BLaER1 treated with 17β-estradiol and CSF1 and Interleukin-3, amounts not matched to agents 10 nM and 100 nM (cell line): ENCODE results near the gene FOXRED1.

Experiments
- H3K27ac ChIP-seq, 11 experiments: shearing (Covaris generic); formaldehyde crosslinking; 2 replicates each; pipeline ENCODE4 v1.8.1; 2022
- H3K27me3 ChIP-seq, 11 experiments: shearing (Covaris generic); formaldehyde crosslinking; 2 replicates each; pipeline ENCODE4 v1.8.1; 2022
- H3K36me3 ChIP-seq, 11 experiments: shearing (Covaris generic); formaldehyde crosslinking; 2 replicates each; pipeline ENCODE4 v1.8.1; 2022
- H3K4me1 ChIP-seq, 10 experiments: shearing (Covaris generic); formaldehyde crosslinking; 2 replicates each; pipeline ENCODE4 v1.8.1; 2022
- H3K4me2 ChIP-seq, 11 experiments: shearing (Covaris generic); formaldehyde crosslinking; 2 replicates each; pipeline ENCODE4 v1.8.1; 2022
- H3K4me3 ChIP-seq, 10 experiments: shearing (Covaris generic); formaldehyde crosslinking; 2 replicates each; pipeline ENCODE4 v1.8.1; 2022
- H3K9ac ChIP-seq, 11 experiments: shearing (Covaris generic); formaldehyde crosslinking; 2 replicates each; pipeline ENCODE4 v1.8.1; 2022
- H3K9me3 ChIP-seq, 11 experiments: shearing (Covaris generic); formaldehyde crosslinking; replicated peaks in 1 of 11; 2 replicates each; pipeline ENCODE4 v1.8.1; 2022
- H4K20me1 ChIP-seq, 11 experiments: shearing (Covaris generic); formaldehyde crosslinking; 2 replicates each; pipeline ENCODE4 v1.8.1; 2022
- Cebpa-rat ChIP-seq, 11 experiments: shearing (Covaris generic); IDR thresholded peaks; 2 replicates each; pipeline ENCODE4 v1.8.1; 2022

FOXRED1 gene

DNA sequence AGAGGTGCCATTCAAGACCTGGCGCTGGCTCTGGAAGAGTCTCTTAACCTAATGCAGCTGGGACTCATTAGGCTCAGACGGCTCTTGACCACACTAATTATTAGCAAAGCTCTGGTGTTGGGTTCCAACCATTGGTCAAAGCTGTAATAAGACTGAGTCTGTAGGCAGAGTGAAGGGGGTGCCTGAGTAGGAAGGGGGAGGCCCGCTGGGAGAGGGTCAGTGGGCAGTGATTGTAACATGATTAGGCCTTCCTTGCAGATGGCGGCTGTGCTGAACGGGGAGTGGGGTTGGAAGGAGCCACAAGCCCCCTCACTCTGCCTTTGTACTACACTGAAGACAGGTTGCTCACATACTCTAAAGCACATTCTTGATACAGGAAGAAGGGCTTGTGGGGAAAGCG is 5.5 kb upstream of the FOXRED1 start:
- H3K36me3 ChIP-seq, result peaks cover 70 to 92% (median 82%) of the 10 kb centered on the region in 11 experiments
- H3K4me3 ChIP-seq, result no peak overlapping the region
- H3K9ac ChIP-seq, result no peak overlapping the region
- no peak overlapping the region for H3K27ac ChIP-seq
- H4K20me1 ChIP-seq, result peaks cover 0 to 64% (median 35%) of the 10 kb centered on the region in 11 experiments; a peak in 16 of 22 replicates
- no peak for TF ChIP-seq Cebpa-rat (IDR thresholded peaks at IDR 0.05)
- no peaks in the 10 kb centered on the region for H3K27me3 ChIP-seq
- H3K4me1 ChIP-seq, result peaks cover 11 to 19% (median 14%) of the 10 kb centered on the region in 10 experiments
- H3K4me2 ChIP-seq, result no peak overlapping the region
- H3K9me3 ChIP-seq, result no peaks in the 10 kb centered on the region

DNA sequence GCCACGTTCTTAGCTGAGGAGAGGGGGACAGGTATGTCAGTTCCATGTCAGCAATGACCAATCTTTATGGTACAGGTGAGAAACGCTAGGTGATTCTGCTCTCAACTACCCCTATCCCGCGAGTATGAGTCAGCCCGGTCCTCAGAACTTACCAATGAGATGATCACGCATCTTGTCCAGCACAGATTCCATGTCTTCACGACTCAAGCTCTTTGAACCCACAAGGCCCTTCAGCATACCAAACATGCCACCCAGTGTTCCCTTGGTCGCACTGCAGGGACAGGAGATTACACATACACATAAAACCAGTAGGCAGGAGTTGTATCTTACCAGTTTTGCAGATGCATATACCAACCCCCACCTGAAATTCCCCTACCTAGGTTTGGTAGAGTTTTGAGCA is 3.1 kb upstream of the FOXRED1 start:
- no peak overlapping the region for H3K4me3 ChIP-seq
- no peak overlapping the region for H3K27ac ChIP-seq
- no peak overlapping the region for H3K4me2 ChIP-seq
- no peak overlapping the region for H3K9ac ChIP-seq
- H4K20me1 ChIP-seq, result peaks cover 0 to 64% (median 34%) of the 10 kb centered on the region in 11 experiments; a peak in 16 of 22 replicates
- H3K9me3 ChIP-seq, result no peaks in the 10 kb centered on the region
- H3K4me1 ChIP-seq, result peaks cover 23 to 34% (median 25%) of the 10 kb centered on the region in 10 experiments
- H3K27me3 ChIP-seq, result no peaks in the 10 kb centered on the region
- peaks cover 68 to 71% (median 69%) of the 10 kb centered on the region in 11 experiments for H3K36me3 ChIP-seq
- no peak for TF ChIP-seq Cebpa-rat (IDR thresholded peaks at IDR 0.05)

DNA sequence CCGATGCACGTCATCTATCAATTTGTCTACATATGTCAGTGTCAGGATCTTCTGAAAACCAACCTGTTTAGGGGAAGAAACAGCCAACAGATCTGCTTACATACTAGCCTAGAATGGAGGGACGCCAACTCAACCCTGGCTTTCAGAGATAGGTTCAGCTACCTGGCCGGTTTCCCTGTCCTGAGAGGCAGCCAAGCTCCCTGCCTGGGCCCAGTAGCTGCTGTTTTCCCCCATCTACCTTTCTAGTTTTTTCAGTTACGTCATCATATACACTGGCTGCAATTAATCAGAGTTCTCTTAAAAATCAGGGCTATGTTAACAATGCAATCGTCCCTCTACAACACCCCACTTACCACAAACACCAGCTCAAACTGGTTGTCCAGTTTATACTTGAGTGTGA is 1.3 kb upstream of the FOXRED1 start:
- peaks cover 23 to 35% (median 27%) of the 10 kb centered on the region in 10 experiments for H3K4me1 ChIP-seq
- H3K36me3 ChIP-seq, result peaks cover 55 to 71% (median 64%) of the 10 kb centered on the region in 11 experiments
- peak overlapping the region; percentile 83 to 95 (median 91) for H3K9ac ChIP-seq
- H4K20me1 ChIP-seq, result peaks cover 0 to 53% (median 25%) of the 10 kb centered on the region in 11 experiments; a peak in 16 of 22 replicates
- H3K27ac ChIP-seq, result peak overlapping the region; percentile 70 to 94 (median 91)
- H3K4me3 ChIP-seq, result peak overlapping the region; percentile 72 to 96 (median 87)
- no peaks in the 10 kb centered on the region for H3K27me3 ChIP-seq
- no peak for TF ChIP-seq Cebpa-rat (IDR thresholded peaks at IDR 0.05)
- H3K9me3 ChIP-seq, result no peaks in the 10 kb centered on the region
- peak overlapping the region; percentile 89 to 99 (median 97) for H3K4me2 ChIP-seq

DNA sequence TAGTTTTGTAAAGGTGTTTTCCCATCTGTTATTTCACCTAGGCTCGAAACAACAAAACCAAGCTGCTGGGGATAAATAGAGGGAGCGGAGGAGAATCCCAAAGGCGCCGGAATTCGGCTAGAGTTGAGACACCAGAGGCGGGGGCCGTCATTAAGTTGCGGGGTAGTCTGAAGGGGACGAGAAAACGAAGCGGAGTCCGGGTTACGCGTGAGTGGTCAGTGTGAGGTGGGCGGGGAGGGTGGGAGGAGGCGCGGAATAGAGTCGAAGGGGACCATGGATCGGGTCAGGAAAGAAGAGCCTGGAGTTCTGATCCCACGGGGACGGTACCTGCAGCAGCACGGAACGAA is 620 bp upstream of the FOXRED1 start:
- Histone ChIP-seq H3K4me3 (peak overlapping the region; percentile 72 to 96 (median 87)), H3K36me3 (peaks cover 55 to 71% (median 64%) of the 10 kb centered on the region in 11 experiments)

DNA sequence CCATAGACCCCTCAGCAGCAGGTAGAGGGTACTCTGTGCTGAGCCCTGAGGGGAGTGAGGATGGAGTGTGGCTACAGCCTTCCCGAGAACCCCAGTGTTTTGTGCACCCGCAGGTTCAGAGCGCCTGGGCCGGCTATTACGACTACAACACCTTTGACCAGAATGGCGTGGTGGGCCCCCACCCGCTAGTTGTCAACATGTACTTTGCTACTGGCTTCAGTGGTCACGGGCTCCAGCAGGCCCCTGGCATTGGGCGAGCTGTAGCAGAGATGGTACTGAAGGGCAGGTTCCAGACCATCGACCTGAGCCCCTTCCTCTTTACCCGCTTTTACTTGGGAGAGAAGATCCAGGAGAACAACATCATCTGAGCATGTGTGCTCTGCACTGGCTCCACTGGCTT is 8.4 kb downstream of the FOXRED1 start:
- Histone ChIP-seq H3K4me2 (no peak overlapping the region), H3K4me1 (peaks cover 26 to 32% (median 29%) of the 10 kb centered on the region in 10 experiments), H3K36me3 (peaks cover 50 to 77% (median 65%) of the 10 kb centered on the region in 11 experiments), H3K9me3 (no peaks in the 10 kb centered on the region), H3K27me3 (no peaks in the 10 kb centered on the region), H3K4me3 (no peak overlapping the region), H3K9ac (no peak overlapping the region), H3K27ac (no peak overlapping the region), H4K20me1 (no peaks in the 10 kb centered on the region)
- no peak for TF ChIP-seq Cebpa-rat (IDR thresholded peaks at IDR 0.05)

More for the DNA sequence above, 620 bp upstream of the FOXRED1 start:
- TF ChIP-seq Cebpa-rat (IDR thresholded peaks at IDR 0.05), result no peak
- peak overlapping the region; percentile 83 to 95 (median 91) for H3K9ac ChIP-seq
- no peaks in the 10 kb centered on the region for H3K9me3 ChIP-seq
- H3K27ac ChIP-seq, result peak overlapping the region; percentile 70 to 94 (median 91)
- no peaks in the 10 kb centered on the region for H3K27me3 ChIP-seq
- H4K20me1 ChIP-seq, result peaks cover 0 to 46% (median 18%) of the 10 kb centered on the region in 11 experiments; a peak in 16 of 22 replicates
- H3K4me1 ChIP-seq, result peaks cover 23 to 35% (median 27%) of the 10 kb centered on the region in 10 experiments
- peak overlapping the region; percentile 89 to 99 (median 97) for H3K4me2 ChIP-seq

DNA sequence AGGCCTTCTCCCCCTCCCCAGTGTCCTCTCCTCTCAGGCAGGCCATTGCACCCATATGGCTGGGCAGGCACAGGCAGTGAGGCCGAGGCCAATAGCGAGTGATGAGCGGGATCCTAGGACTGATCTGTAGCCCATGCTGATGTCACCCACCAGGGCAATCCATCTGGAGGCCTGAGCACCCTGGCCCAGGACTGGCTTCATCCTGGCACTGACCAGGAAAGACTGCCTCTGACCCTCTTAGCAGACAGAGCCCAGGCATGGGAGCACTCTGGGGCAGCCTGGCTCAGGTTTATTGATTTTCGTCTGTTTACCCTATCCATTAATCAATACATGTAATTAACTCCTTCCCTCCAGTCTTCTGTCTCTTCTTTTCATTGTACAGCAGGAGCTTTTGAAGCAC is 8.8 kb downstream of the FOXRED1 start:
- peaks cover 46 to 72% (median 61%) of the 10 kb centered on the region in 11 experiments for H3K36me3 ChIP-seq
- H3K9ac ChIP-seq, result no peak overlapping the region
- TF ChIP-seq Cebpa-rat (IDR thresholded peaks at IDR 0.05), result no peak

DNA sequence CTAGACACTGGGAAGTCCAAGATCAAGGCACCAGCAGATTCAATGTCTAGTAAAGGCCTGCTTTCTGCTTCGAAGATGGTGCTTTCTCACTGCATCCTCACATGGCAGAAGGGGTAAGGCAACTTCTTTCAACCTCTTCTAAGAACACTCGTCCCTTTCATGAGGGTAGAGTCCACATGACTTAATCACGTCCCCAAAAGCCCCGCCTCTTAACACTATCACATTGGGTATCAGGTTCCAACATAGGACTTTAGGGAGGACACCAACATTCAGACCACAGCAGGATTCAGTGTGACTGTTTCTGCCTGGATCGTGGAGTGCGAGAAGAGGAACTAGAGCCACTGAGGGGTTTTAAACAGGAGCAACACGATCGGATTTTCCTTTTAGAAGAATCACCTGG is 10.2 kb downstream of the FOXRED1 start:
- peaks cover 32 to 58% (median 47%) of the 10 kb centered on the region in 11 experiments for H3K36me3 ChIP-seq
- H3K9ac ChIP-seq, result no peak overlapping the region
- H4K20me1 ChIP-seq, result no peaks in the 10 kb centered on the region
- no peak overlapping the region for H3K4me3 ChIP-seq
- H3K27me3 ChIP-seq, result no peaks in the 10 kb centered on the region
- H3K27ac ChIP-seq, result peak overlapping the region in 1 of 11 experiments; percentile 77; a peak in 1 of 22 replicates
- TF ChIP-seq Cebpa-rat (IDR thresholded peaks at IDR 0.05), result no peak
- no peak overlapping the region for H3K4me2 ChIP-seq
- peaks cover 34 to 45% (median 41%) of the 10 kb centered on the region in 10 experiments for H3K4me1 ChIP-seq
- H3K9me3 ChIP-seq, result no peaks in the 10 kb centered on the region

More for the DNA sequence above, 8.8 kb downstream of the FOXRED1 start:
- Histone ChIP-seq H3K4me1 (peaks cover 27 to 37% (median 31%) of the 10 kb centered on the region in 10 experiments), H3K9me3 (no peaks in the 10 kb centered on the region), H3K4me3 (no peak overlapping the region), H3K27ac (no peak overlapping the region; a peak in 1 of 22 replicates), H3K27me3 (no peaks in the 10 kb centered on the region), H3K4me2 (no peak overlapping the region), H4K20me1 (no peaks in the 10 kb centered on the region)

DNA sequence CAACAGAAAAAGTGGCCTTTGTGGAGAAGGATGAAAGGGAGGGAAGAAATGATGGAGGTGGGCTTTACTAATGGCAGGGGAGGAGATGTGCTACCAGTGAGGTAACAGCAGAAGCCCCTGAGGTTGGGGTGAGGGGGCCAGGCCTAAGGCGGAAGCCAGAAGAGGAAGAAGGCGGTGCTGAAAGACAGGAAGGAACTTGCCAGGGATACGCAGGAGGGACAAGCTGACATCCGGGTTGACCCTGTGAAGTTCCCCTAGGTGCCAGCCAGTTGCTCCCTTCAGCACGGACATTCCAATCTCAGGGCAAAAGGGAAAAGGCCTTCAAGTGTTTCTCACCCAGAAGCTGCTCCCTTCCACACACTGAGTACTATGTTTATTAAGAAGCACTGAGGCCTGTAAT is 11.6 kb downstream of the FOXRED1 start:
- Histone ChIP-seq H3K27me3 (no peaks in the 10 kb centered on the region), H3K27ac (peak overlapping the region; percentile 47 to 78 (median 68); a peak in 21 of 22 replicates), H4K20me1 (0 out of 22 replicates have a peak, but pooled peaks cover 0 to 5% (median 0%) of the 10 kb centered on the region in 11 experiments), H3K4me3 (peak overlapping the region in 3 of 10 experiments; percentile 4 to 39 (median 21); a peak in 2 of 20 replicates), H3K4me2 (peak overlapping the region; percentile 85 to 97 (median 93)), H3K9ac (peak overlapping the region in 9 of 11 experiments; percentile 7 to 56 (median 36); a peak in 9 of 22 replicates), H3K4me1 (peaks cover 43 to 58% (median 49%) of the 10 kb centered on the region in 10 experiments), H3K36me3 (peaks cover 18 to 44% (median 33%) of the 10 kb centered on the region in 11 experiments), H3K9me3 (no peaks in the 10 kb centered on the region)
- no peak for TF ChIP-seq Cebpa-rat (IDR thresholded peaks at IDR 0.05)

DNA sequence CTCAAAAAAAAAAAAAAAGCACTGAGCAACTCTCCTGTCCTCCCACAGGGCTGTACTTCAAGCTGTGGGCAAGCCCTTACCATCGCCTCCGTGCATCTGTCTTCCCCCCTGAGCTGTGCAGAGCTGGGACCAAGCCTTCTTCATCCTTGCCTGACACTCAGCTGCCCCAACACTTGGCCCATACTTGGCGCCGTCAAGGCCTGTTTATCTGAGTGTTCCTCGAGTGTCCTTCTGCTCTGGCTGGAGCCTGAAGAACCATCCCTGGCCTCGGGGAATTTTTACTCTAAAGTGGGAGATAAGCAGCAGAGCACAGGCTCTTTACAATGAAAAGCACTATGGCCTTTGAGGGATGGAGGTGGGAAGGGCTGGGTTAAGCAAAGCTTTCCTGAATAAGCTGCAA is 12.3 kb downstream of the FOXRED1 start:
- Histone ChIP-seq H3K27me3 (no peaks in the 10 kb centered on the region), H3K4me1 (peaks cover 43 to 62% (median 50%) of the 10 kb centered on the region in 10 experiments), H3K4me2 (peak overlapping the region; percentile 85 to 97 (median 93)), H3K9ac (no peak overlapping the region; a peak in 2 of 22 replicates), H4K20me1 (0 out of 22 replicates have a peak, but pooled peaks cover 0 to 7% (median 0%) of the 10 kb centered on the region in 11 experiments), H3K27ac (peak overlapping the region in 10 of 11 experiments; percentile 50 to 78 (median 70); a peak in 17 of 22 replicates), H3K4me3 (no peak overlapping the region), H3K36me3 (peaks cover 13 to 37% (median 28%) of the 10 kb centered on the region in 11 experiments), H3K9me3 (no peaks in the 10 kb centered on the region)
- TF ChIP-seq Cebpa-rat (IDR thresholded peaks at IDR 0.05), result no peak
